Tibial artery (tissue), 4 donors: ENCODE results near the gene PJA1.

ENCODE experiments used
- DNase-seq, 2 donors: peaks; one replicate each; pipeline ENCODE4 v3.0.0-alpha.2; 2019
- H3K27ac ChIP-seq, 2 donors: fragments of 200-600 bp; sonication (generic) in 1 of 2; 1 replicate in 1 of 2; 2 replicates in 1 of 2; pipeline ENCODE4 v1.5.1; 2018 to 2019; ENCODE audit warnings: mild to moderate bottlenecking in 1 of 2
- H3K27me3 ChIP-seq, 2 donors: fragments of 200-600 bp; sonication (generic) in 1 of 2; one replicate each; pipeline versions ENCODE4 v1.5.1 to v1.6.0; 2016 to 2019
- H3K36me3 ChIP-seq, 3 donors: fragments of 200-600 bp; sonication (generic) in 2 of 3; one replicate each; pipeline ENCODE4 v1.5.1; 2016 to 2019; ENCODE audit warnings: mild to moderate bottlenecking in 2 of 3
- H3K4me1 ChIP-seq, 4 donors: fragments of 200-600 bp; sonication (generic) in 2 of 4; 1 replicate in 3 of 4; 2 replicates in 1 of 4; pipeline ENCODE4 v1.5.1; 2016 to 2019
- H3K4me3 ChIP-seq, 2 donors: fragments of 200-600 bp; sonication (generic) in 1 of 2; 1 replicate in 1 of 2; 2 replicates in 1 of 2; pipeline ENCODE4 v1.5.1; 2018 to 2019; ENCODE audit warnings: mild to moderate bottlenecking in 2 of 2
- H3K9me3 ChIP-seq, 3 donors: fragments of 200-600 bp; sonication (generic) in 1 of 3; one replicate each; pipeline ENCODE4 v1.5.1; 2016 to 2019
- CTCF ChIP-seq, 2 experiments: fragments of 200-600 bp in 1 of 2; fragments of 450-650 bp in 1 of 2; IDR thresholded peaks; one replicate each; pipeline ENCODE4 v1.5.1; 2017 to 2019; ENCODE audit warnings: antibody characterized with exemption in 2 of 2, mild to moderate bottlenecking in 1 of 2, moderate library complexity in 1 of 2
- intact Hi-C: fragments of 100-400 bp; cut with DNase I; formaldehyde crosslinking; loops from one replicate; pipeline ENCODE4 v1.15.0; 2023; ENCODE audit warnings: low total_unique reads

The PJA1 gene

GRCh38 chrX:69179380-69179911, 14.2 kb upstream of the PJA1 start:
- no peak overlapping the region for H3K4me3 ChIP-seq
- H3K36me3 ChIP-seq, result no peaks in the 10 kb centered on the region
- H3K27ac ChIP-seq, result no peak overlapping the region
- DNase-seq, result no peak
- no peak for TF ChIP-seq CTCF (IDR thresholded peaks at IDR 0.05)
- intact Hi-C loops, result no loop called here
- H3K4me1 ChIP-seq, result no peaks in the 10 kb centered on the region
- H3K9me3 ChIP-seq, result peaks cover 0 to 3% (median 0%) of the 10 kb centered on the region in 3 donors
- no peaks in the 10 kb centered on the region for H3K27me3 ChIP-seq

- intact Hi-C loops, result no loop called here
- TF ChIP-seq CTCF (IDR thresholded peaks at IDR 0.05), result no peak
- Histone ChIP-seq H3K4me3 (no peak overlapping the region), H3K36me3 (no peaks in the 10 kb centered on the region), H3K27me3 (no peaks in the 10 kb centered on the region), H3K9me3 (peaks cover 0 to 3% (median 0%) of the 10 kb centered on the region in 3 donors), H3K4me1 (no peaks in the 10 kb centered on the region), H3K27ac (no peak overlapping the region)
- DNase-seq, result no peak
Measured at GRCh38 chrX:69178592-69178991, 13.3 kb upstream of the PJA1 start.

- no peak for DNase-seq
- no peaks in the 10 kb centered on the region for H3K36me3 ChIP-seq
- no peak overlapping the region for H3K27ac ChIP-seq
- no peak overlapping the region for H3K4me3 ChIP-seq
- no peaks in the 10 kb centered on the region for H3K4me1 ChIP-seq
- H3K9me3 ChIP-seq, result peaks cover 0 to 3% (median 0%) of the 10 kb centered on the region in 3 donors
- no peaks in the 10 kb centered on the region for H3K27me3 ChIP-seq
- TF ChIP-seq CTCF (IDR thresholded peaks at IDR 0.05), result no peak
- intact Hi-C loops, result no loop called here
Measured at GRCh38 chrX:69177511-69178162, 12.4 kb upstream of the PJA1 start.

GRCh38 chrX:69176053-69176452, 10.8 kb upstream of the PJA1 start:
- Histone ChIP-seq H3K4me1 (no peaks in the 10 kb centered on the region), H3K27ac (no peak overlapping the region), H3K9me3 (peaks cover 0 to 3% (median 0%) of the 10 kb centered on the region in 3 donors), H3K4me3 (no peak overlapping the region), H3K36me3 (no peaks in the 10 kb centered on the region), H3K27me3 (no peaks in the 10 kb centered on the region)
- TF ChIP-seq CTCF (IDR thresholded peaks at IDR 0.05), result no peak
- intact Hi-C loops, result no loop called here
- DNase-seq, result no peak

GRCh38 chrX:69173906-69174305, 8.7 kb upstream of the PJA1 start:
- DNase-seq, result no peak
- no peaks in the 10 kb centered on the region for H3K4me1 ChIP-seq
- intact Hi-C loops, result no loop called here

More at GRCh38 chrX:69173906-69174305, 8.7 kb upstream of the PJA1 start:
- Histone ChIP-seq H3K27me3 (no peaks in the 10 kb centered on the region), H3K27ac (no peak overlapping the region), H3K9me3 (peaks cover 0 to 12% (median 2%) of the 10 kb centered on the region in 3 donors), H3K4me3 (no peak overlapping the region), H3K36me3 (no peaks in the 10 kb centered on the region)
- TF ChIP-seq CTCF (IDR thresholded peaks at IDR 0.05), result no peak
